HepG2 (cell line): ENCODE data around the gene EDC3. TPM values are rescaled to one million over a fixed set of nuclear protein-coding genes. Genes with fewer than 3 reads are reported as not detected.

Experiments
- CHD4 ChIP-seq: fragments of 200-600 bp; sonication (generic); IDR thresholded peaks from 2 replicates; pipeline ENCODE4 v1.7.0; 2017; ENCODE audit warnings: mild to moderate bottlenecking, low read length, borderline replicate concordance
- JUND ChIP-seq: sonication (generic); formaldehyde crosslinking; IDR thresholded peaks from 2 replicates; pipeline ENCODE4 v1.8.0; 2022; ENCODE audit warnings: mild to moderate bottlenecking, missing genetic modification reagents
- MXI1 ChIP-seq: IDR thresholded peaks from 3 replicates; pipeline ENCODE4 v1.6.1; 2012; ENCODE audit warnings: low read depth, low read length, inconsistent platforms, borderline replicate concordance
- PTBP1 ChIP-seq: fragments of 200-400 bp; formaldehyde crosslinking; IDR thresholded peaks from 2 replicates; pipeline ENCODE4 v1.6.1; 2018; ENCODE audit warnings: low read length, low read depth; ENCODE audit not compliant: poor library complexity, severe bottlenecking
- RXRA ChIP-seq: sonication (generic); formaldehyde crosslinking; IDR thresholded peaks from 2 replicates; pipeline ENCODE4 v1.5.1; 2020; ENCODE audit warnings: missing genetic modification reagents
- SPEN ChIP-seq: sonication (generic); formaldehyde crosslinking; IDR thresholded peaks from 2 replicates; pipeline ENCODE4 v1.5.1; 2020; ENCODE audit warnings: low read depth, mild to moderate bottlenecking, missing genetic modification reagents
- ZBTB42 ChIP-seq: sonication (generic); formaldehyde crosslinking; IDR thresholded peaks from 2 replicates; pipeline ENCODE4 v1.5.0; 2020; ENCODE audit warnings: mild to moderate bottlenecking, missing genetic modification reagents
- ZC3H4 ChIP-seq: sonication (generic); formaldehyde crosslinking; IDR thresholded peaks from 2 replicates; pipeline ENCODE4 v1.4.0; 2020; ENCODE audit warnings: missing genetic modification reagents, borderline replicate concordance
- ZKSCAN8 ChIP-seq: IDR thresholded peaks from 2 replicates; pipeline ENCODE4 v1.6.1; 2016; ENCODE audit warnings: borderline replicate concordance, missing genetic modification reagents, missing compliant biosample characterization
- ZMYM3 ChIP-seq: sonication (generic); formaldehyde crosslinking; IDR thresholded peaks from 2 replicates; pipeline ENCODE4 v1.5.1; 2020; ENCODE audit warnings: mild to moderate bottlenecking, missing genetic modification reagents
- ZNF3 ChIP-seq: IDR thresholded peaks from 2 replicates; pipeline ENCODE4 v1.7.0; 2017; ENCODE audit warnings: inconsistent platforms
- ZNF441 ChIP-seq: sonication (generic); formaldehyde crosslinking; IDR thresholded peaks from 2 replicates; pipeline ENCODE4 v1.7.0; 2021; ENCODE audit warnings: missing genetic modification reagents, borderline replicate concordance
- ZNF451 ChIP-seq: sonication (generic); formaldehyde crosslinking; IDR thresholded peaks from 2 replicates; pipeline ENCODE4 v1.5.0; 2020; ENCODE audit warnings: mild to moderate bottlenecking, missing genetic modification reagents
- ZNF652 ChIP-seq: IDR thresholded peaks from 2 replicates; pipeline ENCODE4 v1.6.1; 2016; ENCODE audit warnings: low read depth, borderline replicate concordance
- ZNF672 ChIP-seq: sonication (generic); formaldehyde crosslinking; IDR thresholded peaks from 2 replicates; pipeline ENCODE4 v1.8.1; 2022; ENCODE audit warnings: missing genetic modification reagents
- ZNF709 ChIP-seq: sonication (generic); formaldehyde crosslinking; IDR thresholded peaks from 2 replicates; pipeline ENCODE4 v1.5.0; 2020; ENCODE audit warnings: mild to moderate bottlenecking, missing genetic modification reagents
- polyA plus RNA-seq, 8 experiments: library from polyadenylated mRNA; depleted of rRNA in 3 of 8; stranded (reverse) in 7 of 8; unstranded in 1 of 8; fragments of >200 nt; fragmentation: Illumina TruSeq in 4 of 8; extraction: Trizol in 4 of 8; gene quantifications; 2 replicates each; pipeline versions ENCODE4 v1.2.1 to v1.2.3, GENCODE V29; 2011 to 2016; ENCODE audit warnings: low read depth in 4 of 8, missing spikeins in 1 of 8, mixed read lengths in 1 of 8; ENCODE audit not compliant: insufficient read depth in 1 of 8
- total RNA-seq, 5 experiments: library from RNA; depleted of rRNA; stranded (reverse); fragments of >200 nt; fragmentation: Illumina TruSeq; extraction: Trizol; gene quantifications; 2 replicates each; pipeline ENCODE4 v1.2.3, GENCODE V29; 2016; ENCODE audit warnings: low read depth in 1 of 5
- TF ChIP-seq, protein P1 (sequence below): sonication (generic); formaldehyde crosslinking; IDR thresholded peaks from 2 replicates; pipeline ENCODE4 v1.5.0; 2020; ENCODE audit warnings: mild to moderate bottlenecking, missing genetic modification reagents
- TF ChIP-seq, protein P2 (sequence below): sonication (generic); formaldehyde crosslinking; IDR thresholded peaks from 2 replicates; pipeline ENCODE4 v1.4.0; 2020; ENCODE audit warnings: mild to moderate bottlenecking, missing genetic modification reagents
- TF ChIP-seq, protein P3 (sequence below): sonication (generic); formaldehyde crosslinking; IDR thresholded peaks from 2 replicates; pipeline ENCODE4 v1.4.0; 2020; ENCODE audit warnings: missing genetic modification reagents
- TF ChIP-seq, protein P4 (sequence below): sonication (generic); formaldehyde crosslinking; IDR thresholded peaks from 2 replicates; pipeline ENCODE4 v1.5.1; 2020; ENCODE audit warnings: mild to moderate bottlenecking, moderate library complexity, missing genetic modification reagents
- TF ChIP-seq, protein P5 (sequence below): IDR thresholded peaks from 2 replicates; pipeline ENCODE4 v1.6.1; 2016; ENCODE audit warnings: low read depth

EDC3 gene
- total and polyA plus RNA-seq, 2 of the 13 experiments (the other 11 are each of a cell fraction or from before 2014, with no cell fraction given): 17.4 to 32.0 TPM

DNA sequence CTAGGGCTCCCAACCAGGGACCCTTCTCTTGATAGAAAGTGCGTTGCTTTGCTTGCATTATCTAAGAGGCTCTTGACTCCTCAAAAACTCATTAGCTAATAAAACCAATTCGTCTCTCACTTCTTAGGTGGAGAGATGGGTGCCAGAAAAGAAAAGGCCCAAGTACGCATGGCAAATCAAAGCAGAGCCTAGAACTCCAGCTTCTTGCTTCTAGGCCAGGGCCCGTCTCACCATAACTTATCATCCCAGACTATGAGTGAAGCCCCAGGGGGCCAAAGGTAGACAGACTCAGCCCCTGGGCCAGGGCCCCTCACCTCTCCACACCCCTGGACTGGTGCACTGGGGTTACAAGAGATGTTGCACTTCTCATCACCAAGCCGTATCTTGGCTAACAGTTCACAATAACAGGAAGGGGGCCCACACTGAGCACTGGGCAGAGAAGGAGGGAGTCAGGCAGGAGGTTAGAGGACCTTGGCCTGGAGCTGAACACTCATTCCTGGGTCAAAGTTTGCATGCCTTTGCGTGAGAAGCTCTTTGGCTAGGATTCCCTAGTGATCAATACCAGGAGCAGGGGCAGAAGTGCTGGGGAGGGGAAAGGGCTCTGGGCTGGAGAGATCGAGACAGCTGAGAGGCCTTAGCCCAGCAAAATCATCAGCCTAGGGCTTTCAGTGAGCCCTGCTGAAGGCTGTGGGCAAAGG, 34.9 kb upstream of the EDC3 start (continued):
- TF ChIP-seq RXRA (CRISPR knock-in tag) (peak; percentile 88), JUND (CRISPR knock-in tag) (0 out of 2 replicates have a peak, but pooled peaks have one; percentile 54), ZNF672 (CRISPR knock-in tag) (no peak), ZKSCAN8 (CRISPR knock-in tag) (0 out of 2 replicates have a peak, but pooled peaks have one; percentile 65), SPEN (CRISPR knock-in tag) (peak; percentile 73), MXI1 (peak; percentile 66; the same call in 1 of the 3 replicates), ZNF3 (CRISPR knock-in tag) (no peak), PTBP1 (no peak), CHD4 (no peak), ZC3H4 (CRISPR knock-in tag) (no peak), ZNF441 (CRISPR knock-in tag) (0 out of 2 replicates have a peak, but pooled peaks have one; percentile 59), ZNF709 (CRISPR knock-in tag) (no peak), ZBTB42 (CRISPR knock-in tag) (0 out of 2 replicates have a peak, but pooled peaks have one; percentile 62), ZMYM3 (peak; percentile 94), ZNF451 (CRISPR knock-in tag) (0 out of 2 replicates have a peak, but pooled peaks have one; percentile 64), ZNF652 (CRISPR knock-in tag) (peak; percentile 47; the same call in 1 of the 2 replicates)
- TF ChIP-seq, protein P1, sequence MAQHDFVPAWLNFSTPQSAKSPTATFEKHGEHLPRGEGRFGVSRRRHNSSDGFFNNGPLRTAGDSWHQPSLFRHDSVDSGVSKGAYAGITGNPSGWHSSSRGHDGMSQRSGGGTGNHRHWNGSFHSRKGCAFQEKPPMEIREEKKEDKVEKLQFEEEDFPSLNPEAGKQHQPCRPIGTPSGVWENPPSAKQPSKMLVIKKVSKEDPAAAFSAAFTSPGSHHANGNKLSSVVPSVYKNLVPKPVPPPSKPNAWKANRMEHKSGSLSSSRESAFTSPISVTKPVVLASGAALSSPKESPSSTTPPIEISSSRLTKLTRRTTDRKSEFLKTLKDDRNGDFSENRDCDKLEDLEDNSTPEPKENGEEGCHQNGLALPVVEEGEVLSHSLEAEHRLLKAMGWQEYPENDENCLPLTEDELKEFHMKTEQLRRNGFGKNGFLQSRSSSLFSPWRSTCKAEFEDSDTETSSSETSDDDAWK (CRISPR knock-in tag): no peak
- TF ChIP-seq, protein P2, sequence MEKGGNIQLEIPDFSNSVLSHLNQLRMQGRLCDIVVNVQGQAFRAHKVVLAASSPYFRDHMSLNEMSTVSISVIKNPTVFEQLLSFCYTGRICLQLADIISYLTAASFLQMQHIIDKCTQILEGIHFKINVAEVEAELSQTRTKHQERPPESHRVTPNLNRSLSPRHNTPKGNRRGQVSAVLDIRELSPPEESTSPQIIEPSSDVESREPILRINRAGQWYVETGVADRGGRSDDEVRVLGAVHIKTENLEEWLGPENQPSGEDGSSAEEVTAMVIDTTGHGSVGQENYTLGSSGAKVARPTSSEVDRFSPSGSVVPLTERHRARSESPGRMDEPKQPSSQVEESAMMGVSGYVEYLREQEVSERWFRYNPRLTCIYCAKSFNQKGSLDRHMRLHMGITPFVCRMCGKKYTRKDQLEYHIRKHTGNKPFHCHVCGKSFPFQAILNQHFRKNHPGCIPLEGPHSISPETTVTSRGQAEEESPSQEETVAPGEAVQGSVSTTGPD (CRISPR knock-in tag): peak; percentile 90
- TF ChIP-seq, protein P3, sequence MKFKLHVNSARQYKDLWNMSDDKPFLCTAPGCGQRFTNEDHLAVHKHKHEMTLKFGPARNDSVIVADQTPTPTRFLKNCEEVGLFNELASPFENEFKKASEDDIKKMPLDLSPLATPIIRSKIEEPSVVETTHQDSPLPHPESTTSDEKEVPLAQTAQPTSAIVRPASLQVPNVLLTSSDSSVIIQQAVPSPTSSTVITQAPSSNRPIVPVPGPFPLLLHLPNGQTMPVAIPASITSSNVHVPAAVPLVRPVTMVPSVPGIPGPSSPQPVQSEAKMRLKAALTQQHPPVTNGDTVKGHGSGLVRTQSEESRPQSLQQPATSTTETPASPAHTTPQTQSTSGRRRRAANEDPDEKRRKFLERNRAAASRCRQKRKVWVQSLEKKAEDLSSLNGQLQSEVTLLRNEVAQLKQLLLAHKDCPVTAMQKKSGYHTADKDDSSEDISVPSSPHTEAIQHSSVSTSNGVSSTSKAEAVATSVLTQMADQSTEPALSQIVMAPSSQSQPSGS (CRISPR knock-in tag): peak; percentile 59; the same call in 1 of the 2 replicates
- TF ChIP-seq, protein P4, sequence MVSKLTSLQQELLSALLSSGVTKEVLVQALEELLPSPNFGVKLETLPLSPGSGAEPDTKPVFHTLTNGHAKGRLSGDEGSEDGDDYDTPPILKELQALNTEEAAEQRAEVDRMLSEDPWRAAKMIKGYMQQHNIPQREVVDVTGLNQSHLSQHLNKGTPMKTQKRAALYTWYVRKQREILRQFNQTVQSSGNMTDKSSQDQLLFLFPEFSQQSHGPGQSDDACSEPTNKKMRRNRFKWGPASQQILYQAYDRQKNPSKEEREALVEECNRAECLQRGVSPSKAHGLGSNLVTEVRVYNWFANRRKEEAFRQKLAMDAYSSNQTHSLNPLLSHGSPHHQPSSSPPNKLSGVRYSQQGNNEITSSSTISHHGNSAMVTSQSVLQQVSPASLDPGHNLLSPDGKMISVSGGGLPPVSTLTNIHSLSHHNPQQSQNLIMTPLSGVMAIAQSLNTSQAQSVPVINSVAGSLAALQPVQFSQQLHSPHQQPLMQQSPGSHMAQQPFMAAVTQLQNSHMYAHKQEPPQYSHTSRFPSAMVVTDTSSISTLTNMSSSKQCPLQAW (CRISPR knock-in tag): peak; percentile 95
- TF ChIP-seq, protein P5, sequence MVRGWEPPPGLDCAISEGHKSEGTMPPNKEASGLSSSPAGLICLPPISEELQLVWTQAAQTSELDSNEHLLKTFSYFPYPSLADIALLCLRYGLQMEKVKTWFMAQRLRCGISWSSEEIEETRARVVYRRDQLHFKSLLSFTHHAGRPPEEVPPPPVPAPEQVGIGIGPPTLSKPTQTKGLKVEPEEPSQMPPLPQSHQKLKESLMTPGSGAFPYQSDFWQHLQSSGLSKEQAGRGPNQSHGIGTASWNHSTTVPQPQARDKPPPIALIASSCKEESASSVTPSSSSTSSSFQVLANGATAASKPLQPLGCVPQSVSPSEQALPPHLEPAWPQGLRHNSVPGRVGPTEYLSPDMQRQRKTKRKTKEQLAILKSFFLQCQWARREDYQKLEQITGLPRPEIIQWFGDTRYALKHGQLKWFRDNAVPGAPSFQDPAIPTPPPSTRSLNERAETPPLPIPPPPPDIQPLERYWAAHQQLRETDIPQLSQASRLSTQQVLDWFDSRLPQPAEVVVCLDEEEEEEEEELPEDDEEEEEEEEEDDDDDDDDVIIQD (CRISPR knock-in tag): peak; percentile 79
